HG03064 (cell line): ENCODE measurements around the gene CIB2.
A peak's percentile ranks its signal among the peaks of the same experiment; 100 is the strongest.

ENCODE experiments used
- ATAC-seq: cut with Tn5 transposase; IDR thresholded peaks from one replicate; pipeline ENCODE4 v1.9.1; 2021; ENCODE audit warnings: low read depth; ENCODE audit not compliant: unreplicated experiment

Gene CIB2

GRCh38 chr15:78110096-78110495, 21.1 kb downstream of the CIB2 start:
- ATAC-seq = no peak

GRCh38 chr15:78109156-78109555, 22.1 kb downstream of the CIB2 start:
- ATAC-seq = no peak

- ATAC-seq = no peak
Observed at GRCh38 chr15:78108300-78109084, 22.8 kb downstream of the CIB2 start.

- no peak for ATAC-seq
Observed at GRCh38 chr15:78107471-78107870, 23.8 kb downstream of the CIB2 start.

- ATAC-seq = no peak
Observed at GRCh38 chr15:78105476-78106241, 25.6 kb downstream of the CIB2 start.

- no peak for ATAC-seq
Observed at GRCh38 chr15:78104566-78105475, 26.4 kb downstream of the CIB2 start.

- ATAC-seq = peak; percentile 14
Observed at GRCh38 chr15:78104119-78104479, 27.1 kb downstream of the CIB2 start.

- ATAC-seq = peak; percentile 69
Observed at GRCh38 chr15:78103406-78104118, 27.7 kb downstream of the CIB2 start.

- ATAC-seq = no peak
Observed at GRCh38 chr15:78102741-78103140, 28.5 kb downstream of the CIB2 start.

GRCh38 chr15:78102211-78102610, 29.0 kb downstream of the CIB2 start:
- ATAC-seq = no peak

GRCh38 chr15:78101423-78102105, 29.7 kb downstream of the CIB2 start:
- no peak for ATAC-seq

- ATAC-seq = no peak
Observed at GRCh38 chr15:78100886-78101285, 30.4 kb downstream of the CIB2 start.

- ATAC-seq = no peak
Observed at GRCh38 chr15:78098131-78098755, 33.0 kb downstream of the CIB2 start.

- no peak for ATAC-seq
Observed at GRCh38 chr15:78097667-78098066, 33.6 kb downstream of the CIB2 start.

- ATAC-seq = no peak
Observed at GRCh38 chr15:78093242-78094020, 37.8 kb downstream of the CIB2 start.

GRCh38 chr15:78092261-78093041, 38.8 kb downstream of the CIB2 start, which contains the start of gene SH2D7:
SH2D7 (plus strand) TSS chr15:78092561; CDS start chr15:78092585, 24 bp downstream.
- no peak for ATAC-seq

GRCh38 chr15:78090422-78091063, 40.7 kb downstream of the CIB2 start:
- ATAC-seq = no peak
